IgD-negative memory B cell (primary cell): Measurements from ENCODE around the gene AFF3. TPM values are rescaled to one million over a fixed set of nuclear protein-coding genes. Genes with fewer than 3 reads are reported as not detected.

Experiments used
- H3K27ac Mint-ChIP-seq, 3 donors: one replicate each; pipeline ENCODE4 v1.8.0; 2020 to 2022; ENCODE audit warnings: mild to moderate bottlenecking in 3 of 3, mixed read lengths in 3 of 3, moderate library complexity in 1 of 3
- H3K27me3 Mint-ChIP-seq: one replicate; pipeline ENCODE4 v1.8.0; 2021; ENCODE audit warnings: mixed read lengths
- H3K36me3 Mint-ChIP-seq: one replicate; pipeline ENCODE4 v1.8.0; 2020; ENCODE audit warnings: mild to moderate bottlenecking, mixed read lengths
- H3K4me1 Mint-ChIP-seq, 3 donors: one replicate each; pipeline ENCODE4 v1.8.0; 2020 to 2022; ENCODE audit warnings: mixed read lengths in 3 of 3, mild to moderate bottlenecking in 1 of 3
- H3K4me3 Mint-ChIP-seq, 4 donors: one replicate each; pipeline ENCODE4 v1.8.0; 2020 to 2022; ENCODE audit warnings: mild to moderate bottlenecking in 4 of 4, mixed read lengths in 4 of 4, moderate library complexity in 3 of 4
- H3K9me3 Mint-ChIP-seq, 3 donors: one replicate each; pipeline ENCODE4 v1.8.0; 2020 to 2021; ENCODE audit warnings: mixed read lengths in 3 of 3, mild to moderate bottlenecking in 1 of 3
- polyA plus RNA-seq: library from polyadenylated mRNA; unstranded; fragments of 300-500 nt; fragmentation: Illumina TruSeq; gene quantifications from one replicate; pipeline ENCODE4 v1.2.3, GENCODE V29; 2021

Gene AFF3
- polyA plus RNA-seq, 1 donor from 2014 or later, result 85.9 TPM

- peaks cover 0 to 2% (median 0%) of the 10 kb centered on the region in 3 donors for H3K9me3 Mint-ChIP-seq
- H3K4me1 Mint-ChIP-seq, result peaks cover 64 to 77% (median 69%) of the 10 kb centered on the region in 3 donors
- no peaks in the 10 kb centered on the region for H3K27me3 Mint-ChIP-seq
- H3K27ac Mint-ChIP-seq, result peak overlapping the region in 1 of 3 donors; percentile 59
- peaks cover 11% of the 10 kb centered on the region for H3K36me3 Mint-ChIP-seq
- peak overlapping the region in 1 of 4 donors; percentile 42 for H3K4me3 Mint-ChIP-seq
These were observed 78.9 kb downstream of the AFF3 start for GRCh38 chr2:100063459-100063953.

GRCh38 chr2:100062336-100062735 lies 80.1 kb downstream of the AFF3 start:
- Mint-ChIP-seq H3K36me3 (peaks cover 12% of the 10 kb centered on the region), H3K27me3 (no peaks in the 10 kb centered on the region), H3K4me1 (peaks cover 62 to 69% (median 64%) of the 10 kb centered on the region in 3 donors), H3K4me3 (peak overlapping the region in 3 of 4 donors; percentile 7 to 58 (median 48)), H3K9me3 (peaks cover 0 to 2% (median 0%) of the 10 kb centered on the region in 3 donors), H3K27ac (peak overlapping the region in 1 of 3 donors; percentile 21)

GRCh38 chr2:100060875-100061274 lies 81.5 kb downstream of the AFF3 start:
- Mint-ChIP-seq H3K4me3 (peak overlapping the region in 2 of 4 donors; percentile 31 to 69), H3K9me3 (peaks cover 0 to 2% (median 0%) of the 10 kb centered on the region in 3 donors), H3K27me3 (no peaks in the 10 kb centered on the region), H3K27ac (no peak overlapping the region), H3K4me1 (peaks cover 54 to 62% (median 59%) of the 10 kb centered on the region in 3 donors), H3K36me3 (peaks cover 14% of the 10 kb centered on the region)

GRCh38 chr2:100059638-100060037 lies 82.8 kb downstream of the AFF3 start:
- Mint-ChIP-seq H3K27me3 (no peaks in the 10 kb centered on the region), H3K4me3 (peak overlapping the region in 2 of 4 donors; percentile 20 to 55), H3K9me3 (peaks cover 0 to 2% (median 0%) of the 10 kb centered on the region in 3 donors), H3K36me3 (peaks cover 14% of the 10 kb centered on the region), H3K27ac (peak overlapping the region in 1 of 3 donors; percentile 21), H3K4me1 (peaks cover 48 to 56% (median 54%) of the 10 kb centered on the region in 3 donors)

- no peaks in the 10 kb centered on the region for H3K27me3 Mint-ChIP-seq
- peaks cover 0 to 2% (median 0%) of the 10 kb centered on the region in 3 donors for H3K9me3 Mint-ChIP-seq
- peaks cover 42 to 48% (median 45%) of the 10 kb centered on the region in 3 donors for H3K4me1 Mint-ChIP-seq
- no peak overlapping the region for H3K27ac Mint-ChIP-seq
- no peak overlapping the region for H3K4me3 Mint-ChIP-seq
- H3K36me3 Mint-ChIP-seq, result peaks cover 7% of the 10 kb centered on the region
These were observed 84.5 kb downstream of the AFF3 start for GRCh38 chr2:100057901-100058261.

GRCh38 chr2:100054426-100054825 lies 88.0 kb downstream of the AFF3 start:
- no peaks in the 10 kb centered on the region for H3K27me3 Mint-ChIP-seq
- H3K4me1 Mint-ChIP-seq, result peaks cover 21 to 28% (median 22%) of the 10 kb centered on the region in 3 donors
- peaks cover 2% of the 10 kb centered on the region for H3K36me3 Mint-ChIP-seq
- H3K9me3 Mint-ChIP-seq, result no peaks in the 10 kb centered on the region
- peak overlapping the region in 2 of 3 donors; percentile 14 to 43 for H3K27ac Mint-ChIP-seq
- H3K4me3 Mint-ChIP-seq, result no peak overlapping the region

GRCh38 chr2:100053087-100053885 lies 89.1 kb downstream of the AFF3 start:
- Mint-ChIP-seq H3K36me3 (peaks cover 2% of the 10 kb centered on the region), H3K4me3 (no peak overlapping the region), H3K4me1 (peaks cover 15 to 28% (median 17%) of the 10 kb centered on the region in 3 donors), H3K27me3 (no peaks in the 10 kb centered on the region), H3K27ac (no peak overlapping the region), H3K9me3 (no peaks in the 10 kb centered on the region)

GRCh38 chr2:100052650-100053049 lies 89.7 kb downstream of the AFF3 start:
- no peak overlapping the region for H3K4me3 Mint-ChIP-seq
- H3K9me3 Mint-ChIP-seq, result no peaks in the 10 kb centered on the region
- H3K4me1 Mint-ChIP-seq, result peaks cover 13 to 25% (median 17%) of the 10 kb centered on the region in 3 donors
- peak overlapping the region in 1 of 3 donors; percentile 35 for H3K27ac Mint-ChIP-seq
- peaks cover 2% of the 10 kb centered on the region for H3K36me3 Mint-ChIP-seq
- no peaks in the 10 kb centered on the region for H3K27me3 Mint-ChIP-seq

- H3K4me3 Mint-ChIP-seq, result no peak overlapping the region
- no peaks in the 10 kb centered on the region for H3K9me3 Mint-ChIP-seq
- no peak overlapping the region for H3K27ac Mint-ChIP-seq
- peaks cover 13 to 15% (median 14%) of the 10 kb centered on the region in 3 donors for H3K4me1 Mint-ChIP-seq
- H3K27me3 Mint-ChIP-seq, result no peaks in the 10 kb centered on the region
- H3K36me3 Mint-ChIP-seq, result no peaks in the 10 kb centered on the region
These were observed 91.1 kb downstream of the AFF3 start for GRCh38 chr2:100051253-100051652.

GRCh38 chr2:100050685-100051084 lies 91.7 kb downstream of the AFF3 start:
- Mint-ChIP-seq H3K27ac (no peak overlapping the region), H3K36me3 (no peaks in the 10 kb centered on the region), H3K4me1 (peaks cover 10 to 11% (median 10%) of the 10 kb centered on the region in 3 donors), H3K27me3 (no peaks in the 10 kb centered on the region), H3K9me3 (no peaks in the 10 kb centered on the region), H3K4me3 (no peak overlapping the region)

GRCh38 chr2:100046961-100047947 lies 95.1 kb downstream of the AFF3 start:
- H3K36me3 Mint-ChIP-seq, result no peaks in the 10 kb centered on the region
- no peak overlapping the region for H3K27ac Mint-ChIP-seq
- no peaks in the 10 kb centered on the region for H3K9me3 Mint-ChIP-seq
- peaks cover 7 to 27% (median 13%) of the 10 kb centered on the region in 3 donors for H3K4me1 Mint-ChIP-seq
- peak overlapping the region in 1 of 4 donors; percentile 27 for H3K4me3 Mint-ChIP-seq
- H3K27me3 Mint-ChIP-seq, result no peaks in the 10 kb centered on the region

GRCh38 chr2:100045000-100045399 lies 97.4 kb downstream of the AFF3 start:
- H3K27ac Mint-ChIP-seq, result no peak overlapping the region
- H3K36me3 Mint-ChIP-seq, result no peaks in the 10 kb centered on the region
- H3K9me3 Mint-ChIP-seq, result no peaks in the 10 kb centered on the region
- no peak overlapping the region for H3K4me3 Mint-ChIP-seq
- no peaks in the 10 kb centered on the region for H3K27me3 Mint-ChIP-seq
- peaks cover 8 to 41% (median 21%) of the 10 kb centered on the region in 3 donors for H3K4me1 Mint-ChIP-seq

- Mint-ChIP-seq H3K4me1 (peaks cover 13 to 47% (median 27%) of the 10 kb centered on the region in 3 donors), H3K27ac (no peak overlapping the region), H3K27me3 (no peaks in the 10 kb centered on the region), H3K9me3 (no peaks in the 10 kb centered on the region), H3K4me3 (no peak overlapping the region), H3K36me3 (peaks cover 4% of the 10 kb centered on the region)
These were observed 98.5 kb downstream of the AFF3 start for GRCh38 chr2:100043891-100044255.

- Mint-ChIP-seq H3K27me3 (no peaks in the 10 kb centered on the region), H3K27ac (no peak overlapping the region), H3K36me3 (peaks cover 4% of the 10 kb centered on the region), H3K9me3 (no peaks in the 10 kb centered on the region), H3K4me1 (peaks cover 13 to 47% (median 27%) of the 10 kb centered on the region in 3 donors), H3K4me3 (peak overlapping the region in 1 of 4 donors; percentile 22)
These were observed 99.1 kb downstream of the AFF3 start for GRCh38 chr2:100043081-100043890.
